Loucy (cell line): ENCODE measurements around the gene USP31.

Experiments
- H2AFZ ChIP-seq: fragments of 200-600 bp; sonication (generic); 2 replicates; pipeline ENCODE4 v1.6.0; 2016; ENCODE audit warnings: antibody characterized with exemption, mild to moderate bottlenecking, low read length, moderate library complexity
- H3F3A ChIP-seq: fragments of 200-600 bp; 2 replicates; pipeline ENCODE4 v1.6.0; 2016; ENCODE audit warnings: antibody characterized with exemption, low read depth, mild to moderate bottlenecking
- H3K27me3 ChIP-seq: fragments of 200-600 bp; sonication (generic); 2 replicates; pipeline ENCODE4 v1.6.1; 2014; ENCODE audit warnings: low read length, mild to moderate bottlenecking; ENCODE audit not compliant: insufficient read depth, poor library complexity, severe bottlenecking
- H3K36me3 ChIP-seq: fragments of 200-600 bp; sonication (generic); 2 replicates; pipeline ENCODE4 v1.6.1; 2016; ENCODE audit warnings: low read length; ENCODE audit not compliant: insufficient read depth
- H3K4me1 ChIP-seq: fragments of 200-600 bp; sonication (generic); 2 replicates; pipeline ENCODE4 v1.5.1; 2014; ENCODE audit warnings: low read length, mild to moderate bottlenecking; ENCODE audit not compliant: insufficient read depth, poor library complexity, severe bottlenecking
- H3K4me2 ChIP-seq: fragments of 200-600 bp; sonication (generic); 2 replicates; pipeline ENCODE4 v1.6.0; 2014; ENCODE audit warnings: antibody characterized with exemption, low read length, low read depth, mild to moderate bottlenecking; ENCODE audit not compliant: poor library complexity, severe bottlenecking
- H3K4me3 ChIP-seq: fragments of 200-600 bp; sonication (generic); 2 replicates; pipeline ENCODE4 v1.5.1; 2014; ENCODE audit warnings: low read length, mild to moderate bottlenecking, mixed read lengths; ENCODE audit not compliant: poor library complexity, severe bottlenecking
- H3K79me2 ChIP-seq: fragments of 200-600 bp; sonication (generic); 2 replicates; pipeline ENCODE4 v1.6.1; 2014; ENCODE audit warnings: low read length; ENCODE audit not compliant: insufficient read depth
- H3K9ac ChIP-seq: fragments of 200-600 bp; sonication (generic); 2 replicates; pipeline ENCODE4 v1.6.0; 2014; ENCODE audit warnings: mild to moderate bottlenecking, low read depth, low read length, moderate library complexity; ENCODE audit not compliant: poor library complexity, severe bottlenecking
- H3K9me2 ChIP-seq: fragments of 200-600 bp; sonication (generic); replicated peaks from 2 replicates; pipeline ENCODE4 v1.6.1; 2016; ENCODE audit warnings: low read depth, low read length, mixed read lengths
- H3K9me3 ChIP-seq: fragments of 200-600 bp; sonication (generic); 2 replicates; pipeline ENCODE4 v1.6.1; 2014; ENCODE audit warnings: mild to moderate bottlenecking, antibody characterized with exemption, low read length, low read depth; ENCODE audit not compliant: insufficient read depth
- H4K20me1 ChIP-seq: fragments of 200-600 bp; sonication (generic); 2 replicates; pipeline ENCODE4 v1.6.0; 2014; ENCODE audit warnings: antibody characterized with exemption, low read length, mild to moderate bottlenecking; ENCODE audit not compliant: insufficient read depth, poor library complexity, severe bottlenecking
- CTCF ChIP-seq: fragments of 200-600 bp; sonication (generic); conservative IDR thresholded peaks from 2 replicates; pipeline ENCODE4 v1.5.1; 2014; ENCODE audit warnings: mild to moderate bottlenecking, antibody characterized with exemption, low read length
- EZH2phosphoT487 ChIP-seq: fragments of 200-600 bp; IDR thresholded peaks from 2 replicates; pipeline ENCODE4 v1.6.1; 2018; ENCODE audit warnings: antibody characterized with exemption, mild to moderate bottlenecking, moderate library complexity, borderline replicate concordance

The USP31 gene

GRCh38 chr16:23105309-23105708, 43.9 kb downstream of the USP31 start:
- Histone ChIP-seq H3K4me2 (no peak overlapping the region), H4K20me1 (no peaks in the 10 kb centered on the region), H3K9me3 (no peaks in the 10 kb centered on the region), H3K79me2 (no peaks in the 10 kb centered on the region), H3K9me2 (no peaks in the 10 kb centered on the region), H3K4me1 (no peaks in the 10 kb centered on the region), H2AFZ (no peak overlapping the region), H3F3A (no peaks in the 10 kb centered on the region), H3K27me3 (no peaks in the 10 kb centered on the region), H3K4me3 (no peak overlapping the region), H3K9ac (no peak overlapping the region), H3K36me3 (peaks cover 33% of the 10 kb centered on the region)
- TF ChIP-seq EZH2phosphoT487, result no peak
- TF ChIP-seq CTCF, result no peak

GRCh38 chr16:23104032-23104955, 45.0 kb downstream of the USP31 start:
- no peaks in the 10 kb centered on the region for H3F3A ChIP-seq
- no peaks in the 10 kb centered on the region for H3K79me2 ChIP-seq
- no peaks in the 10 kb centered on the region for H4K20me1 ChIP-seq
- H3K36me3 ChIP-seq, result peaks cover 33% of the 10 kb centered on the region
- no peak overlapping the region for H3K9ac ChIP-seq
- H3K4me1 ChIP-seq, result no peaks in the 10 kb centered on the region
- H3K27me3 ChIP-seq, result no peaks in the 10 kb centered on the region
- H2AFZ ChIP-seq, result no peak overlapping the region
- H3K9me3 ChIP-seq, result no peaks in the 10 kb centered on the region
- TF ChIP-seq EZH2phosphoT487 (no peak), CTCF (no peak)
- no peaks in the 10 kb centered on the region for H3K9me2 ChIP-seq
- H3K4me2 ChIP-seq, result no peak overlapping the region
- no peak overlapping the region for H3K4me3 ChIP-seq

- H3K9me2 ChIP-seq, result no peaks in the 10 kb centered on the region
- no peaks in the 10 kb centered on the region for H3K79me2 ChIP-seq
- no peak overlapping the region for H3K4me2 ChIP-seq
- no peaks in the 10 kb centered on the region for H3K4me1 ChIP-seq
- H3F3A ChIP-seq, result no peaks in the 10 kb centered on the region
- no peak overlapping the region for H3K9ac ChIP-seq
- no peaks in the 10 kb centered on the region for H3K27me3 ChIP-seq
- H3K36me3 ChIP-seq, result peaks cover 33% of the 10 kb centered on the region
- no peak overlapping the region for H2AFZ ChIP-seq
- no peaks in the 10 kb centered on the region for H4K20me1 ChIP-seq
- no peak overlapping the region for H3K4me3 ChIP-seq
- no peak for TF ChIP-seq CTCF
- TF ChIP-seq EZH2phosphoT487, result no peak
- H3K9me3 ChIP-seq, result no peaks in the 10 kb centered on the region
Measured at GRCh38 chr16:23103603-23104002, 45.6 kb downstream of the USP31 start.
